HEK293 (cell line): ENCODE results near the gene LINS1.

Source experiments
- CTCF ChIA-PET: fragments of 350-600 bp; formaldehyde crosslinking; extraction: SDS; loops from one replicate; lab custom pipeline; 2021; ENCODE audit warnings: antibody characterized with exemption; lab: Yijun Ruan, JAX
- POLR2A ChIA-PET: fragments of 300-600 bp; formaldehyde crosslinking; extraction: SDS; loops from one replicate; lab custom pipeline; 2020; ENCODE audit warnings: antibody characterized with exemption, inconsistent platforms; lab: Yijun Ruan, JAX
- H3K27ac ChIP-seq: fragments of 200-500 bp; sonication (Bioruptor generic); 2 replicates; pipeline ENCODE4 v1.5.1; 2014; ENCODE audit warnings: low read depth, low read length, control low read depth, inconsistent platforms; ENCODE audit errors: extremely low read depth
- H3K36me3 ChIP-seq, 2 experiments: fragments of 200-500 bp in 1 of 2; sonication (Bioruptor generic) in 1 of 2; 1 replicate in 1 of 2; 2 replicates in 1 of 2; pipeline ENCODE4 v1.5.1; 2014 to 2017; ENCODE audit warnings: inconsistent platforms in 2 of 2, low read length in 2 of 2; ENCODE audit not compliant: control insufficient read depth in 2 of 2, insufficient read depth in 1 of 2
- H3K4me1 ChIP-seq: fragments of 200-500 bp; sonication (Bioruptor generic); 2 replicates; pipeline ENCODE4 v1.5.1; 2014; ENCODE audit warnings: mild to moderate bottlenecking, low read length, inconsistent platforms; ENCODE audit not compliant: control insufficient read depth, insufficient read depth
- H3K4me3 ChIP-seq: 2 replicates; pipeline ENCODE4 v1.5.1; 2011; ENCODE audit warnings: low read depth, mild to moderate bottlenecking, control low read depth, low read length, moderate library complexity
- H3K9me3 ChIP-seq: fragments of 200-500 bp; sonication (Bioruptor generic); 2 replicates; pipeline ENCODE4 v1.5.1; 2014; ENCODE audit warnings: low read depth, low read length, inconsistent platforms; ENCODE audit not compliant: control insufficient read depth, insufficient read depth
- GLIS2 ChIP-seq: fragments of 450-650 bp; formaldehyde crosslinking; IDR thresholded peaks from 2 replicates; pipeline ENCODE4 v1.5.1; 2016; ENCODE audit warnings: missing biosample characterization, missing genetic modification characterization
- KLF8 ChIP-seq: fragments of 450-650 bp; formaldehyde crosslinking; IDR thresholded peaks from 2 replicates; pipeline ENCODE4 v1.5.1; 2016; ENCODE audit warnings: missing biosample characterization, missing genetic modification characterization
- RBAK ChIP-seq: fragments of 450-650 bp; formaldehyde crosslinking; IDR thresholded peaks from 2 replicates; pipeline ENCODE4 v1.5.1; 2016; ENCODE audit warnings: missing biosample characterization, missing genetic modification characterization
- ZNF157 ChIP-seq: fragments of 450-650 bp; formaldehyde crosslinking; IDR thresholded peaks from 2 replicates; pipeline ENCODE4 v1.5.1; 2016; ENCODE audit warnings: missing biosample characterization, missing genetic modification characterization
- ZNF169 ChIP-seq: fragments of 450-650 bp; formaldehyde crosslinking; IDR thresholded peaks from 2 replicates; pipeline ENCODE4 v1.5.1; 2016; ENCODE audit warnings: missing biosample characterization, missing genetic modification characterization
- ZNF221 ChIP-seq: fragments of 450-650 bp; formaldehyde crosslinking; IDR thresholded peaks from 2 replicates; pipeline ENCODE4 v1.5.1; 2017; ENCODE audit warnings: missing biosample characterization, missing genetic modification characterization, borderline replicate concordance
- ZNF23 ChIP-seq: fragments of 450-650 bp; formaldehyde crosslinking; IDR thresholded peaks from 2 replicates; pipeline ENCODE4 v1.5.1; 2016; ENCODE audit warnings: missing biosample characterization, missing genetic modification characterization, borderline replicate concordance
- ZNF335 ChIP-seq: fragments of 450-650 bp; formaldehyde crosslinking; conservative IDR thresholded peaks from 2 replicates; pipeline ENCODE4 v1.5.1; 2016; ENCODE audit warnings: missing biosample characterization, missing genetic modification characterization
- ZNF404 ChIP-seq: fragments of 450-650 bp; formaldehyde crosslinking; IDR thresholded peaks from 2 replicates; pipeline ENCODE4 v1.5.1; 2017; ENCODE audit warnings: missing biosample characterization, missing genetic modification characterization
- ZNF423 ChIP-seq: fragments of 450-650 bp; formaldehyde crosslinking; IDR thresholded peaks from 2 replicates; pipeline ENCODE4 v1.5.1; 2016; ENCODE audit warnings: missing biosample characterization, missing genetic modification characterization
- ZNF433 ChIP-seq: fragments of 450-650 bp; formaldehyde crosslinking; IDR thresholded peaks from 2 replicates; pipeline ENCODE4 v1.5.1; 2016; ENCODE audit warnings: missing biosample characterization, missing genetic modification characterization, low read depth
- ZNF510 ChIP-seq: fragments of 450-650 bp; formaldehyde crosslinking; IDR thresholded peaks from 2 replicates; pipeline ENCODE4 v1.5.1; 2018; ENCODE audit warnings: mild to moderate bottlenecking, missing genetic modification characterization, missing biosample characterization; ENCODE audit not compliant: insufficient replicate concordance
- ZNF521 ChIP-seq: fragments of 450-650 bp; formaldehyde crosslinking; IDR thresholded peaks from 2 replicates; pipeline ENCODE4 v1.5.1; 2017; ENCODE audit warnings: missing biosample characterization, mild to moderate bottlenecking, missing genetic modification characterization
- ZNF596 ChIP-seq: fragments of 450-650 bp; IDR thresholded peaks from 2 replicates; pipeline ENCODE4 v1.5.0; 2018; ENCODE audit warnings: missing biosample characterization, mild to moderate bottlenecking, missing genetic modification characterization, moderate library complexity
- ZNF600 ChIP-seq: fragments of 450-650 bp; formaldehyde crosslinking; IDR thresholded peaks from 2 replicates; pipeline ENCODE4 v1.5.1; 2016; ENCODE audit warnings: missing biosample characterization, missing genetic modification characterization
- ZNF629 ChIP-seq: fragments of 450-650 bp; formaldehyde crosslinking; IDR thresholded peaks from 2 replicates; pipeline ENCODE4 v1.5.1; 2017; ENCODE audit warnings: missing biosample characterization, missing genetic modification characterization
- ZNF670 ChIP-seq: fragments of 450-650 bp; formaldehyde crosslinking; IDR thresholded peaks from 2 replicates; pipeline ENCODE4 v1.5.1; 2016; ENCODE audit warnings: missing biosample characterization, missing genetic modification characterization, low read depth
- ZNF76 ChIP-seq: fragments of 450-650 bp; formaldehyde crosslinking; IDR thresholded peaks from 2 replicates; pipeline ENCODE4; 2016; ENCODE audit warnings: low read depth, missing biosample characterization, missing genetic modification characterization, borderline replicate concordance
- ZNF792 ChIP-seq: fragments of 450-650 bp; formaldehyde crosslinking; IDR thresholded peaks from 2 replicates; pipeline ENCODE4 v1.5.1; 2016; ENCODE audit warnings: missing biosample characterization, missing genetic modification characterization
- TF ChIP-seq, protein P1 (sequence below): fragments of 450-650 bp; formaldehyde crosslinking; IDR thresholded peaks from 2 replicates; pipeline ENCODE4 v1.5.1; 2016; ENCODE audit warnings: missing biosample characterization, missing genetic modification characterization
- TF ChIP-seq, protein P2 (sequence below): fragments of 450-650 bp; formaldehyde crosslinking; IDR thresholded peaks from 2 replicates; pipeline ENCODE4 v1.5.1; 2017; ENCODE audit warnings: missing biosample characterization, missing genetic modification characterization
- TF ChIP-seq, protein P3 (sequence below): fragments of 450-650 bp; formaldehyde crosslinking; IDR thresholded peaks from 2 replicates; pipeline ENCODE4 v1.5.1; 2016; ENCODE audit warnings: missing biosample characterization, missing genetic modification characterization
- TF ChIP-seq, protein P4 (sequence below): fragments of 450-650 bp; formaldehyde crosslinking; IDR thresholded peaks from 2 replicates; pipeline ENCODE4 v1.5.0; 2017; ENCODE audit warnings: missing biosample characterization, missing genetic modification characterization, borderline replicate concordance
- TF ChIP-seq, protein P5 (sequence below): fragments of 450-650 bp; formaldehyde crosslinking; IDR thresholded peaks from 2 replicates; pipeline ENCODE4 v1.5.1; 2016; ENCODE audit warnings: missing biosample characterization, missing genetic modification characterization, borderline replicate concordance

The LINS1 gene

DNA sequence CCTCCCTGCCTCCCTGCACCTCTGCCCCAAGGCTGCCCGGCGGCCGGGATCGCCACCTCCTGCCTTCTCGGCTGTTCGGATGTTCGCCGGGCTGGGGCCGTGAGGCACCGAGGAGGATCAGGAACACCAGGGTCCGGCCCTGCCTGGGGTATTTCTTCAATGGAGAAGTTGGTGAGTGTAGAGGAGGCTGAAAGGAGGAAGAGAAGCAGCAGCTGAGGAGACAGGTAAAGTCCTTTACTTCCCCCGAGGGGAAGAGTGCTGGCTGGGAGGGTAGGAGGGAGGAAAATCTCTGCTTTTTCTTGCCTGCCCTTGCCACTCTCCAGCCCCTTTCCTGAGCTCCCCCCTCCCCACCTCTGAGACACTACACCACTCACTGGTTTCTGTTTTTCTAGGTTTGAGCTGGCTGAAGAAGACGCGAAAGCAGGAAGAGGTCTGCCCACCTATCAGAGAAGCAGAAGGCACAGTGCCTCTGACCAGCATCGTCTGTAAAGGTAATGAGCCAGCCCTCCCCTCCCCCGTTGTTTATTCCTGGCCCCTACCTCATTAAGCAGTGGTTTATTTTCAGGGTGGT, 924 bp upstream of the LINS1 start:
- Histone ChIP-seq H3K4me1 (peaks cover 14% of the 10 kb centered on the region), H3K36me3 (peaks cover 24 to 29% of the 10 kb centered on the region in 2 experiments), H3K9me3 (no peaks in the 10 kb centered on the region), H3K4me3 (peak overlapping the region; percentile 91), H3K27ac (peak overlapping the region; percentile 61; the same call in 1 of the 2 replicates)
- ChIA-PET CTCF (interaction anchor here (2.4 kb wide), 1 partner anchor 254 kb away, joined by 15 read pairs; no protein-coding TSS in a partner anchor), POLR2A (interaction anchor here (0.7 to 1.5 kb wide), 9 partner anchors 8 to 1283 kb away, joined by 3 to 9 read pairs (median 4); partner anchors contain the start of genes ADAMTS17, CHSY1 and SNRPA1)
- TF ChIP-seq ZNF404 (tag by site-specific recombination): no peak
- TF ChIP-seq, protein P1, sequence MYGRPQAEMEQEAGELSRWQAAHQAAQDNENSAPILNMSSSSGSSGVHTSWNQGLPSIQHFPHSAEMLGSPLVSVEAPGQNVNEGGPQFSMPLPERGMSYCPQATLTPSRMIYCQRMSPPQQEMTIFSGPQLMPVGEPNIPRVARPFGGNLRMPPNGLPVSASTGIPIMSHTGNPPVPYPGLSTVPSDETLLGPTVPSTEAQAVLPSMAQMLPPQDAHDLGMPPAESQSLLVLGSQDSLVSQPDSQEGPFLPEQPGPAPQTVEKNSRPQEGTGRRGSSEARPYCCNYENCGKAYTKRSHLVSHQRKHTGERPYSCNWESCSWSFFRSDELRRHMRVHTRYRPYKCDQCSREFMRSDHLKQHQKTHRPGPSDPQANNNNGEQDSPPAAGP (tag by site-specific recombination): peak; percentile 4; the same call in 1 of the 2 replicates
- no peak for TF ChIP-seq ZNF221 (tag by site-specific recombination)
- peak; percentile 48; the same call in 1 of the 2 replicates for TF ChIP-seq ZNF76 (tag by site-specific recombination)
- peak; percentile 58 for TF ChIP-seq GLIS2
- TF ChIP-seq, protein P2, sequence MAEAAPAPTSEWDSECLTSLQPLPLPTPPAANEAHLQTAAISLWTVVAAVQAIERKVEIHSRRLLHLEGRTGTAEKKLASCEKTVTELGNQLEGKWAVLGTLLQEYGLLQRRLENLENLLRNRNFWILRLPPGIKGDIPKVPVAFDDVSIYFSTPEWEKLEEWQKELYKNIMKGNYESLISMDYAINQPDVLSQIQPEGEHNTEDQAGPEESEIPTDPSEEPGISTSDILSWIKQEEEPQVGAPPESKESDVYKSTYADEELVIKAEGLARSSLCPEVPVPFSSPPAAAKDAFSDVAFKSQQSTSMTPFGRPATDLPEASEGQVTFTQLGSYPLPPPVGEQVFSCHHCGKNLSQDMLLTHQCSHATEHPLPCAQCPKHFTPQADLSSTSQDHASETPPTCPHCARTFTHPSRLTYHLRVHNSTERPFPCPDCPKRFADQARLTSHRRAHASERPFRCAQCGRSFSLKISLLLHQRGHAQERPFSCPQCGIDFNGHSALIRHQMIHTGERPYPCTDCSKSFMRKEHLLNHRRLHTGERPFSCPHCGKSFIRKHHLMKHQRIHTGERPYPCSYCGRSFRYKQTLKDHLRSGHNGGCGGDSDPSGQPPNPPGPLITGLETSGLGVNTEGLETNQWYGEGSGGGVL (tag by site-specific recombination): peak; percentile 51; the same call in 1 of the 2 replicates
- TF ChIP-seq ZNF335: peak; percentile 99
- TF ChIP-seq ZNF670 (tag by site-specific recombination): no peak
- TF ChIP-seq, protein P3, sequence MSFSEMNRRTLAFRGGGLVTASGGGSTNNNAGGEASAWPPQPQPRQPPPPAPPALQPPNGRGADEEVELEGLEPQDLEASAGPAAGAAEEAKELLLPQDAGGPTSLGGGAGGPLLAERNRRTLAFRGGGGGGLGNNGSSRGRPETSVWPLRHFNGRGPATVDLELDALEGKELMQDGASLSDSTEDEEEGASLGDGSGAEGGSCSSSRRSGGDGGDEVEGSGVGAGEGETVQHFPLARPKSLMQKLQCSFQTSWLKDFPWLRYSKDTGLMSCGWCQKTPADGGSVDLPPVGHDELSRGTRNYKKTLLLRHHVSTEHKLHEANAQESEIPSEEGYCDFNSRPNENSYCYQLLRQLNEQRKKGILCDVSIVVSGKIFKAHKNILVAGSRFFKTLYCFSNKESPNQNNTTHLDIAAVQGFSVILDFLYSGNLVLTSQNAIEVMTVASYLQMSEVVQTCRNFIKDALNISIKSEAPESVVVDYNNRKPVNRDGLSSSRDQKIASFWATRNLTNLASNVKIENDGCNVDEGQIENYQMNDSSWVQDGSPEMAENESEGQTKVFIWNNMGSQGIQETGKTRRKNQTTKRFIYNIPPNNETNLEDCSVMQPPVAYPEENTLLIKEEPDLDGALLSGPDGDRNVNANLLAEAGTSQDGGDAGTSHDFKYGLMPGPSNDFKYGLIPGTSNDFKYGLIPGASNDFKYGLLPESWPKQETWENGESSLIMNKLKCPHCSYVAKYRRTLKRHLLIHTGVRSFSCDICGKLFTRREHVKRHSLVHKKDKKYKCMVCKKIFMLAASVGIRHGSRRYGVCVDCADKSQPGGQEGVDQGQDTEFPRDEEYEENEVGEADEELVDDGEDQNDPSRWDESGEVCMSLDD (tag by site-specific recombination): 0 out of 2 replicates have a peak, but pooled peaks have one; percentile 3
- TF ChIP-seq ZNF629 (tag by site-specific recombination): 0 out of 2 replicates have a peak, but pooled peaks have one; percentile 3
- TF ChIP-seq ZNF600 (tag by site-specific recombination): peak; percentile 56; the same call in 1 of the 2 replicates

DNA sequence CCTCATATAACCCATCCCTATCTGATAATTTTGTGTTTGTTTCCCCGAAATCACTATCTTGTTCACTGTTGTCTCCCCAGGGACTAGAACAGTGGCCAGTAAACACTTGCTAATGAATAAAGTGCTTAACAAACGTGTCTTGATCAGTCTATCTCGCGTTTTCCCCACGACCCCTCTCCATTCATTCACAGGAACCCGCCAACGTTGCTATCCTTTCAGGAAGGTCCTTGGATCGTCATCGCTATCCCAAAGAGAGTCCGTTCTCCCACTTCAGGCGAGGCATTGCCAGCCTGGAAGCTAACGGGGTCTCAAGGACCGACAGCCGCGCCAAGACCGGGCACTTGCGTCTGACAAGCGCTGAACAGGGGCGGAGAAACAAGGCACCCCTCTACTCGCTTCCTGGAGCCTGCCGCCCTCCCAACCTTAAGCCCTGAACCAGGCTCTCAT, 344 bp downstream of the LINS1 start:
- ChIA-PET POLR2A (interaction anchor here (0.6 to 1.5 kb wide), 12 partner anchors 9 to 1300 kb away, joined by 3 to 8 read pairs (median 3); partner anchors contain the start of genes ADAMTS17, CHSY1 and SNRPA1), CTCF (interaction anchor here (1.3 to 2.4 kb wide), 3 partner anchors 252 to 407 kb away, joined by 3 to 15 read pairs (median 11); partner anchors contain the start of gene ADAMTS17)
- Histone ChIP-seq H3K4me1 (peaks cover 14% of the 10 kb centered on the region), H3K36me3 (peaks cover 20 to 21% of the 10 kb centered on the region in 2 experiments), H3K9me3 (no peaks in the 10 kb centered on the region), H3K4me3 (peak overlapping the region; percentile 91), H3K27ac (peak overlapping the region; percentile 62)
- TF ChIP-seq, protein P4, sequence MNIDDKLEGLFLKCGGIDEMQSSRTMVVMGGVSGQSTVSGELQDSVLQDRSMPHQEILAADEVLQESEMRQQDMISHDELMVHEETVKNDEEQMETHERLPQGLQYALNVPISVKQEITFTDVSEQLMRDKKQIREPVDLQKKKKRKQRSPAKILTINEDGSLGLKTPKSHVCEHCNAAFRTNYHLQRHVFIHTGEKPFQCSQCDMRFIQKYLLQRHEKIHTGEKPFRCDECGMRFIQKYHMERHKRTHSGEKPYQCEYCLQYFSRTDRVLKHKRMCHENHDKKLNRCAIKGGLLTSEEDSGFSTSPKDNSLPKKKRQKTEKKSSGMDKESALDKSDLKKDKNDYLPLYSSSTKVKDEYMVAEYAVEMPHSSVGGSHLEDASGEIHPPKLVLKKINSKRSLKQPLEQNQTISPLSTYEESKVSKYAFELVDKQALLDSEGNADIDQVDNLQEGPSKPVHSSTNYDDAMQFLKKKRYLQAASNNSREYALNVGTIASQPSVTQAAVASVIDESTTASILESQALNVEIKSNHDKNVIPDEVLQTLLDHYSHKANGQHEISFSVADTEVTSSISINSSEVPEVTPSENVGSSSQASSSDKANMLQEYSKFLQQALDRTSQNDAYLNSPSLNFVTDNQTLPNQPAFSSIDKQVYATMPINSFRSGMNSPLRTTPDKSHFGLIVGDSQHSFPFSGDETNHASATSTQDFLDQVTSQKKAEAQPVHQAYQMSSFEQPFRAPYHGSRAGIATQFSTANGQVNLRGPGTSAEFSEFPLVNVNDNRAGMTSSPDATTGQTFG (tag by site-specific recombination): no peak
- TF ChIP-seq KLF8 (tag by site-specific recombination) (0 out of 2 replicates have a peak, but pooled peaks have one; percentile 39), ZNF510 (no peak), ZNF157 (no peak), RBAK (no peak), ZNF433 (tag by site-specific recombination) (no peak), ZNF23 (tag by site-specific recombination) (no peak), ZNF792 (tag by site-specific recombination) (peak; percentile 32; the same call in 1 of the 2 replicates), ZNF521 (tag by site-specific recombination) (no peak), ZNF169 (tag by site-specific recombination) (no peak), ZNF596 (tag by site-specific recombination) (no peak), ZNF423 (no peak)
- TF ChIP-seq, protein P5, sequence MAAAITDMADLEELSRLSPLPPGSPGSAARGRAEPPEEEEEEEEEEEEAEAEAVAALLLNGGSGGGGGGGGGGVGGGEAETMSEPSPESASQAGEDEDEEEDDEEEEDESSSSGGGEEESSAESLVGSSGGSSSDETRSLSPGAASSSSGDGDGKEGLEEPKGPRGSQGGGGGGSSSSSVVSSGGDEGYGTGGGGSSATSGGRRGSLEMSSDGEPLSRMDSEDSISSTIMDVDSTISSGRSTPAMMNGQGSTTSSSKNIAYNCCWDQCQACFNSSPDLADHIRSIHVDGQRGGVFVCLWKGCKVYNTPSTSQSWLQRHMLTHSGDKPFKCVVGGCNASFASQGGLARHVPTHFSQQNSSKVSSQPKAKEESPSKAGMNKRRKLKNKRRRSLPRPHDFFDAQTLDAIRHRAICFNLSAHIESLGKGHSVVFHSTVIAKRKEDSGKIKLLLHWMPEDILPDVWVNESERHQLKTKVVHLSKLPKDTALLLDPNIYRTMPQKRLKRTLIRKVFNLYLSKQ: no peak
